Right atrium auricular region (tissue), 2 donors: Measurements from ENCODE around the gene CTDP1. TPM values are rescaled to one million over a fixed set of nuclear protein-coding genes. Genes with fewer than 3 reads are reported as not detected.
A peak's percentile ranks its signal among the peaks of the same experiment; 100 is the strongest.

Source experiments
- DNase-seq: peaks from one replicate; pipeline ENCODE4 v3.0.0-alpha.2; 2019; ENCODE audit warnings: low spot score
- H3K27ac ChIP-seq, 2 donors: fragments of 200-600 bp; sonication (generic); 1 replicate in 1 of 2; 2 replicates in 1 of 2; pipeline ENCODE4 v1.5.1; 2016 to 2019
- H3K27me3 ChIP-seq, 2 donors: fragments of 200-600 bp; sonication (generic); one replicate each; pipeline versions ENCODE4 v1.5.1 to v1.6.0; 2017 to 2019
- H3K36me3 ChIP-seq: fragments of 200-600 bp; sonication (generic); one replicate; pipeline ENCODE4 v1.5.1; 2016
- H3K4me1 ChIP-seq, 2 donors: fragments of 200-600 bp; sonication (generic); one replicate each; pipeline versions ENCODE4 v1.5.1 to v1.6.0; 2017 to 2019
- H3K4me3 ChIP-seq, 2 donors: fragments of 200-600 bp; sonication (generic); 1 replicate in 1 of 2; 2 replicates in 1 of 2; pipeline ENCODE4 v1.5.1; 2017 to 2019; ENCODE audit warnings: mild to moderate bottlenecking in 1 of 2, moderate library complexity in 1 of 2
- H3K9me3 ChIP-seq, 2 donors: fragments of 200-600 bp; sonication (generic); one replicate each; pipeline ENCODE4 v1.5.1; 2019
- CTCF ChIP-seq, 2 donors: fragments of 200-600 bp; sonication (generic); IDR thresholded peaks; one replicate each; pipeline ENCODE4 v1.5.1; 2019; ENCODE audit warnings: antibody characterized with exemption in 2 of 2
- total RNA-seq, 2 donors: library from RNA; depleted of rRNA; stranded (reverse); fragments of >200 nt; gene quantifications; one replicate each; pipeline ENCODE4 v1.1.0, GENCODE V29; 2016

Gene CTDP1
- total RNA-seq, 2 donors from 2014 or later: 6.3 to 9.2 TPM

GRCh38 chr18:79795446-79795845 is 115.8 kb downstream of the CTDP1 start:
- H3K27me3 ChIP-seq: peaks cover 0 to 12% of the 10 kb centered on the region in 2 donors
- no peak overlapping the region for H3K27ac ChIP-seq
- no peak overlapping the region for H3K4me3 ChIP-seq
- no peaks in the 10 kb centered on the region for H3K36me3 ChIP-seq
- DNase-seq: no peak
- H3K9me3 ChIP-seq: no peaks in the 10 kb centered on the region
- no peak for TF ChIP-seq CTCF (IDR thresholded peaks at IDR 0.05)
- peaks cover 0 to 24% of the 10 kb centered on the region in 2 donors for H3K4me1 ChIP-seq

- Histone ChIP-seq H3K27me3 (peaks cover 0 to 12% of the 10 kb centered on the region in 2 donors), H3K4me3 (no peak overlapping the region), H3K36me3 (no peaks in the 10 kb centered on the region), H3K4me1 (peaks cover 0 to 24% of the 10 kb centered on the region in 2 donors), H3K27ac (no peak overlapping the region), H3K9me3 (no peaks in the 10 kb centered on the region)
- TF ChIP-seq CTCF (IDR thresholded peaks at IDR 0.05): no peak
- DNase-seq: no peak
Observed at GRCh38 chr18:79796016-79796415, 116.4 kb downstream of the CTDP1 start.

- no peak for DNase-seq
- Histone ChIP-seq H3K4me1 (peaks cover 0 to 24% of the 10 kb centered on the region in 2 donors), H3K27ac (no peak overlapping the region), H3K4me3 (no peak overlapping the region), H3K36me3 (no peaks in the 10 kb centered on the region), H3K9me3 (no peaks in the 10 kb centered on the region), H3K27me3 (peaks cover 0 to 12% of the 10 kb centered on the region in 2 donors)
- TF ChIP-seq CTCF (IDR thresholded peaks at IDR 0.05): no peak
Observed at GRCh38 chr18:79796531-79797405, 117.2 kb downstream of the CTDP1 start.

- DNase-seq: no peak
- Histone ChIP-seq H3K4me3 (peak within 1 kb of the TSS; percentile 2 to 47), H3K36me3 (no peaks in the 10 kb centered on the region), H3K4me1 (peaks cover 0 to 24% of the 10 kb centered on the region in 2 donors), H3K9me3 (no peaks in the 10 kb centered on the region), H3K27ac (no peak within 1 kb of the TSS), H3K27me3 (peaks cover 0 to 12% of the 10 kb centered on the region in 2 donors)
- peak in 1 of 2 donors; percentile 37 for TF ChIP-seq CTCF (IDR thresholded peaks at IDR 0.05)
Observed at GRCh38 chr18:79797518-79798345, 118.1 kb downstream of the CTDP1 start, which contains the start of gene KCNG2. Gene KCNG2, plus strand, starts transcription at chr18:79797938. Its CDS starts 65,730 bp downstream, at chr18:79863668.

GRCh38 chr18:79798346-79798998 is 118.9 kb downstream of the CTDP1 start:
- H3K4me1 ChIP-seq: peaks cover 0 to 24% of the 10 kb centered on the region in 2 donors
- no peak for TF ChIP-seq CTCF (IDR thresholded peaks at IDR 0.05)
- DNase-seq: no peak
- peaks cover 0 to 12% of the 10 kb centered on the region in 2 donors for H3K27me3 ChIP-seq
- H3K9me3 ChIP-seq: no peaks in the 10 kb centered on the region
- peak overlapping the region in 1 of 2 donors; percentile 47 for H3K4me3 ChIP-seq
- H3K27ac ChIP-seq: no peak overlapping the region
- H3K36me3 ChIP-seq: no peaks in the 10 kb centered on the region
